GM12872 (cell line): ENCODE data around the gene CLTB.

Experiments used
- CTCF ChIP-seq: IDR thresholded peaks from 3 replicates; pipeline ENCODE4 v1.5.1; 2011; ENCODE audit warnings: low read depth, mild to moderate bottlenecking, low read length, moderate library complexity; ENCODE audit not compliant: insufficient read depth

CLTB gene

GRCh38 chr5:176388003-176388443 lies 28.3 kb downstream of the CLTB start:
- no peak for TF ChIP-seq CTCF

DNA sequence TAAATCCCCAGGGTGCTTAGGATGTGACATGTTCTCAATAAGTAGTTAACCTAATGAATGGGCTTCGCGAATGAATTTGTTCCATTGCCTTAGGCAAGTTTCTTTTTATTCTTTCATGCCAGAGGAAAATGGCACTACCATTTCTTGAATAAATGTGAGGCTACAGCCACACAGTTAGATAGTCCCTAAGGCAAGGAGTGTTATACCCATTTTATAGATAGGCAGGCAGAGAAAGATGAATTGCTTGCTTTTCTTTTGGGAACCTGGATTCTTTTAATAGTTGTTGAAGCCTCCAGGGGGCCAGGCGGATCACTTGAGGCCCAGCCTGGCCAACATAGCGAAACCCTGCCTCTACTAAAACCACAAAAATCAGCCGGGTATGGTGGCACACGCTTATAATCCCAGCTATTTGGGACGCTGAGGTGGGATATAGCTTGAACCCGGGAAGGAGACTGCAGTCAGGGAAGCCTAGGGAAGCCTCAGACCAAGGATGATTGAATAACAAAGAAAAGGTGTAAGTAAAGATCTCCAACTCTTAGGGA lies 28.9 kb downstream of the CLTB start:
- no peak for TF ChIP-seq CTCF

GRCh38 chr5:176386491-176386890 lies 29.8 kb downstream of the CLTB start:
- no peak for TF ChIP-seq CTCF

- TF ChIP-seq CTCF: no peak
These were observed 31.3 kb downstream of the CLTB start for GRCh38 chr5:176384991-176385390.

- no peak for TF ChIP-seq CTCF
These were observed 31.9 kb downstream of the CLTB start for GRCh38 chr5:176384366-176384930.

DNA sequence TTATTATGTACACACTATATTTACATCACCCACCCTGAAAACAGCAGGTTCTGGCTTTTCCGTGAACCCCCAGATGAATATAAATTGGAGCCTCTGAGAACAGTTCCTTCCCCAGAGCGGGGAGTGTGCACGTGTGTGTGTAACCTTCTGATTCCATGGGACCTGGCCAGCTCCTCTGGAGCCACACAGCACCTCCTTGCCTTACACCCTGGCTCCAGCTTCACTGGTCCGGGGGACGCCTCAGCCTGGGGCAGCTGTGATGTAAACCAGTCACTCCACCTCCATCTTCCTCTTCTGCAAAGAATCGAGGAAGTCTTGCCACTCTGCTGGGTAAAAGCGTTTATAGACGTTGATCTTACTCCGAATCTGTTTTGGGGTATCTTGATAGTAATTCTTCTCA lies 32.4 kb downstream of the CLTB start:
- no peak for TF ChIP-seq CTCF

DNA sequence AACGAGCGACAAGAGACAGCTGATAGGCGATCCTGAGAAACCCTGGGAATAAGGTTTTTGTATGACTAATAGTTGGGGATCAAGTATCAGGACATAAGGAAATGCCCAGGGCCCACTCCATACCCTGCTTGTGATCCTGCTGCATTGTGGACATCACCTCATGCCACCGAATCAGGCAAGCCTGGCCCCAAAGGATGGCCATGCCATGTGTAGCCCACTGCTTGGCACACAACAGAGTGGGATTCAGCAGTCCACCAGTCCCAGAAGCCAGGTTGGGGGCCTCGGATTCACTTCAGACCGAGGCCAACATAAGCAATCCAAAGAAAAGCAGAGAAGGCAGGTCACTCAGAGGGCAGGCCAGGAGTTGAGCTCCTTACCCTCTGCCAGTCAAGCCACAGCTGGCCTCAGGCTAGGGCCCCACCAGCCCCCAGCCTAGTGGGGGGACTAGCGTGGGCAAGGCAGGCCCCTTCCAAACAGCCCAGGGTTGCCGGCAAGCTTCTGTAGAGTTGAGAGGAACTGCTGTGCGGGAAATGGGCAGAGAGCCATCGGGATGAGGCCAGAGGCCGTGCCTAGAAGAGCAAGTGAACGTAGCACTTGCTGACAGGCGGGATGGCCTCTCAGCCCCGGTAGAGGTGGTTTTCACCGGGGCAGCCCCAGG lies 33.0 kb downstream of the CLTB start:
- TF ChIP-seq CTCF: no peak
